Uterus (tissue), 2 donors: ENCODE results near the gene SMIM10L2A.

ENCODE experiments used
- POLR2A ChIP-seq, 2 donors: fragments of 450-650 bp; IDR thresholded peaks; one replicate each; pipeline ENCODE4 v1.6.1; 2016; ENCODE audit warnings: antibody characterized with exemption in 2 of 2, mild to moderate bottlenecking in 1 of 2, moderate library complexity in 1 of 2
- TF ChIP-seq, protein P1 (sequence below), 4 experiments: fragments of 200-600 bp in 2 of 4; fragments of 450-650 bp in 2 of 4; sonication (generic) in 2 of 4; IDR thresholded peaks; one replicate each; pipeline ENCODE4 v1.5.1; 2016 to 2019; ENCODE audit warnings: antibody characterized with exemption in 4 of 4, mild to moderate bottlenecking in 2 of 4, moderate library complexity in 1 of 4

DNA sequence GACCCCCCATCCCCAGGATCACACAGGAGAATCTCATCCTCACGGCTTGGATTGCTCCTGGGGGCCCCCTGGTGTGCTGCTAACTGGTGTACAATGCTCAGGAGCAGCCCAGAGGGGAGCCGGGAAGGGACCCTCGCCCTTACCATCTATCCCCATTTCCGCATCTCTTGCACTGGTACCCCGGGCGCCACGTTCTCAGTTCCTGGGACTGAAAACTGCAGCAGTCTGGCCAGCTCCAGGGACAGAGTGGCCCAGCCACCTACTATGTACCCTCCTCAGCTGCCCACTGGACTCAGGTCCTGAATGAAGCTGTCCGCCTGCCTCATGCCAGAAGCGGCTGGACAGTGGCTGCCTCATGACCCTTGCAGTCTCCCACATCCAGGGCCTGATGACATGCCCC, 2.7 kb downstream of the SMIM10L2A start:
- TF ChIP-seq, protein P1, sequence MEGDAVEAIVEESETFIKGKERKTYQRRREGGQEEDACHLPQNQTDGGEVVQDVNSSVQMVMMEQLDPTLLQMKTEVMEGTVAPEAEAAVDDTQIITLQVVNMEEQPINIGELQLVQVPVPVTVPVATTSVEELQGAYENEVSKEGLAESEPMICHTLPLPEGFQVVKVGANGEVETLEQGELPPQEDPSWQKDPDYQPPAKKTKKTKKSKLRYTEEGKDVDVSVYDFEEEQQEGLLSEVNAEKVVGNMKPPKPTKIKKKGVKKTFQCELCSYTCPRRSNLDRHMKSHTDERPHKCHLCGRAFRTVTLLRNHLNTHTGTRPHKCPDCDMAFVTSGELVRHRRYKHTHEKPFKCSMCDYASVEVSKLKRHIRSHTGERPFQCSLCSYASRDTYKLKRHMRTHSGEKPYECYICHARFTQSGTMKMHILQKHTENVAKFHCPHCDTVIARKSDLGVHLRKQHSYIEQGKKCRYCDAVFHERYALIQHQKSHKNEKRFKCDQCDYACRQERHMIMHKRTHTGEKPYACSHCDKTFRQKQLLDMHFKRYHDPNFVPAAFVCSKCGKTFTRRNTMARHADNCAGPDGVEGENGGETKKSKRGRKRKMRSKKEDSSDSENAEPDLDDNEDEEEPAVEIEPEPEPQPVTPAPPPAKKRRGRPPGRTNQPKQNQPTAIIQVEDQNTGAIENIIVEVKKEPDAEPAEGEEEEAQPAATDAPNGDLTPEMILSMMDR (IDR thresholded peaks at IDR 0.05): no peak
- no peak for TF ChIP-seq POLR2A (IDR thresholded peaks at IDR 0.05)
